HG03064 (cell line): ENCODE data around the gene RAPGEF1.
"Not testable (repeated sequence)": the region's sequence is repeated elsewhere in the genome, so short reads cannot be mapped to it uniquely, and the experiment has no call there.

Source experiments
- ATAC-seq: cut with Tn5 transposase; IDR thresholded peaks from one replicate; pipeline ENCODE4 v1.9.1; 2021; ENCODE audit warnings: low read depth; ENCODE audit not compliant: unreplicated experiment

Gene RAPGEF1

DNA sequence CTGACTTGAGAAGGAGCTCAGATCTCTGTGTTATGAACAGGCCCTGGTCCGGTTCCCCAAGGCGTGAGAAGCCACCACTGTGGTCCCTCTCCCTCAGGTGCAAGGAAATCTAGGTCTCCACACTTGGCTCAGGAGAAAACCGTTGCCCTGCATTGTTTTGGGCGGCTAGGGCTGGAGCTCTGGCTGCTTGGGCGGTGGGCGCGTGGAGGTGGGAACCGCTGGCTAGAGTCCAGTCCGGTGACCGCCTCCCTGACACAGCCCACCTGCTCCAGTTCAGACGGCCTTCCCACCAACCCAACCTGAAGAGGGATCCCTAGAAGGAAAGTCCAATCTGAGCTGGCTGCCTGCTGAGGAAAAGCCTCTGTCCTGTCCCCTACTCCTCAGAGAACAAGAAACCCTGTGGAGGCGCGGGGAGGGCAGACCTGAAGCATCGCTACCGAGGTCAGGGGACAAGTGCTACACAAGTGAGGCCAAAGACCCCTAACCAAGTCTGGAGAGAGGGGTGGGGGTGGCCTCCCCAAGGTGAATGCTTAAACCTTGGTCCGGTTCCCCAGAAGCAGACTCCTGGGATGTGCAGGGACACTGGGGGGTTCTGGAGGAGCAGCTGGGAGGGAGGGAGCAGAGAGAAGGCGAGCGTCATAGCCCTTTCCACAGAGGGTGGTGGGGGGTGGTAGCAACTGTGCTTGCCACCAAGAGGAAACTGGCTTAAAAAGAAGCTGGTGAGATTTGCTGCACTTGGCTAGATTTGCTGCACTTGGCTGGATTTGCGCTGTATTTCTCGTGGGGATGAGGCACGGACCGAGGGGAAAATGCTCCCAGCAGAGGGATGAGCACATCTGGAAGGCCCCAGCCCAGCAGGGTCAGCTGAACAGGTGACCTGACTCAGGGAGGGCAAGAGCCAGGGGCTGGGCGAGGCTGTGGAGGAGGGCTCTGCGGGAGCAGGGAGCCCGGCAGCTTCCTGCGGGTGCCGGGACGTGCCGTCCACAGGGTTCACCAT lies 65.2 kb downstream of the RAPGEF1 start:
- no peak for ATAC-seq

- no peak for ATAC-seq
These were observed 66.3 kb downstream of the RAPGEF1 start for GRCh38 chr9:131673531-131673930.

DNA sequence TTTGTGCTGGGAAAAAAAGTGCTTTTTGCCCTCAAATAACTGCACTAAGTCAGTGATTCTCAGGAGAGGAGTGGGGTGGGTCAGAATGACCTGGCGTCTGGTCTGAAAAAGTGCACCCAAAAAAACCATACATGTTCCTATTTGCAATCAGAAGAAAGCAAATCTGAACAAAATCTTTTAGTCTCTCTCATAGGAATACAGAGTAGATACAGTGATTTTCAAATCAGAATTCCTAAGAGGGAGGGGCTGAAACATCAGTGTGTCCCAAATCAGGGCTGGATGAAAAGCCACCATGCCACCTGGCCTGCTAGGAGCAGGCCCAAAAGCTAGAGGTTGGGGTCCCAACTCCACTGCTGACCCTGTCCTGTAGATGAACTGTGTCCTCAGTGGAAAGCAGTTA lies 66.8 kb downstream of the RAPGEF1 start:
- no peak for ATAC-seq

DNA sequence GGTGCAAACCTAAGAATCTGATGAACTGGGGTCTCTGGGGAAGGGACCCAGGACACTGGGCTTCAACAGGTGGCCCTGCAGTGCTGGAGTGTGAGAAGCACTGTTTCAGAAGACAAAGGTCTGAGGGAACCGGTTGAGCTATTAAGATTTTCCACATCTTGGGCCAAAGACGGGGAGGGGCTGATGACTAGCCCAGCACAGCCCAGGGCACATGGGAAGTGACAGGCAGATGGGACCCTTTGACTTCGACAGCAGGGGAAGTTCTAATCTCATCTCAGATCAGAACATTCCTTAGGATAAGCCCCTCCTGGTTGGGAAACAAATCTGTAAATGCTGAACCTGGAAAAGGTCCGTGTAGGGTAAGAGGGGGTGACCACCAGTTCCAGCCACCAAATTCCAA lies 67.4 kb downstream of the RAPGEF1 start:
- no peak for ATAC-seq

GRCh38 chr9:131671133-131671520 lies 68.7 kb downstream of the RAPGEF1 start:
- ATAC-seq: no peak

GRCh38 chr9:131670247-131671132 lies 69.4 kb downstream of the RAPGEF1 start:
- ATAC-seq: no peak

- no peak for ATAC-seq
These were observed 70.4 kb downstream of the RAPGEF1 start for GRCh38 chr9:131669269-131670157.

- ATAC-seq: peak; percentile 42
These were observed 71.2 kb downstream of the RAPGEF1 start for GRCh38 chr9:131668439-131669268.

GRCh38 chr9:131668057-131668438 lies 71.8 kb downstream of the RAPGEF1 start:
- ATAC-seq: no peak

DNA sequence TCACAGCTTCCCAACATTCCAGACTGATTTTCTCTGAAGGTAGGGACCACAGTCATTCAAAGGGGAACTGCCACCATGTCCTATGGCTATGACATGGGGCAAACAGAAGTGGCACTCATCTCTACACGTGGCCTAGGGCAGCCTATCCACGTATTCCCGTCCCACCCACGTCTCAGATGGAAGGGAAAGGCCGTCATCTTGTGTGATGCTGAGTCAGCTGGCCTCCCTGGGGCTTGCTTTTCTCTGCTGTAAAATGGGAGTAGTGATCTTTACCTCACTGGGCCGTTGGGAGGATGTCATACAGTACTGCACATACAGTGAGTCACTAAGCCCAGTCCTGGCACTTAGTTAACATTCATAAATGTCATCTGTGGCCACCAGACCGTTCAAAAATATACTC lies 72.3 kb downstream of the RAPGEF1 start:
- ATAC-seq: no peak

DNA sequence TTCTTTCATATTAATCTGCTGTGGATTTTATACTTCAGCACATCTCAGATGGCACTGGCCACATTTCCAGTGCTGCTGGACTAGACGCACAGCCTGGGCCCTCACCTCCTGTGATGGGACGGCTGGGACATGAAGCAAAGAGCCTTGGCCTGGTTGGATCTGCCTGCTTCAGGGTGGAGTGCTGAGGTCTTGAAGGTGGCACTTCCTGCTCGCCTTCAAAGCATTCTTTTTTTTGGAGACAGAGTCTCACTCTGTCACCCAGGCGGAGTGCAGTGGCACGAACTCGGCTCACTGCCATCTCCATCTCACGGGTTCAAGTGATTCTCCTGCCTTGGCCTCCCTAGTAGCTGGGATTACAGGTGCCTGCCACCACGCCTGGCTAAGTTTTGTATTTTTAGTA lies 73.1 kb downstream of the RAPGEF1 start:
- ATAC-seq: no peak

GRCh38 chr9:131666029-131666428 lies 73.8 kb downstream of the RAPGEF1 start:
- no peak for ATAC-seq

DNA sequence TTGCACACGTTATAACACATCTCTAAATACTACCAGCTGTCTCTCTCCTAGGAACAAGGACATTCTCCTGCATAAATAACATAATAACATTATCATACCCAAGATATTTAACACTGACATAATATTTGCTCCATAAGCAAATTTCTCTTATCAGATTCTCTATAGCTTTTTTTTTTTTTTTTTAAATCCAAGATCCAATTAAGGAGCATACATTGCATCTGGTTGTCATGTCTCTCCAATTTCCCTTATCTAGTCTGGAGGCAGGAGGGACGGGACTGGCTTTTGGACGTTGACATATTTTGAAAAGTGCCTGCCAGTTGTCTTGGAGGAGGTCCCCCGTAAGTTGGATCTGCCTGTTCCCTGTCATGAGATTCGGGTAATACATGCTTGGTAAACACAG lies 76.6 kb downstream of the RAPGEF1 start:
- no peak for ATAC-seq

GRCh38 chr9:131662289-131662621 lies 77.6 kb downstream of the RAPGEF1 start:
- ATAC-seq: not testable (repeated sequence)

DNA sequence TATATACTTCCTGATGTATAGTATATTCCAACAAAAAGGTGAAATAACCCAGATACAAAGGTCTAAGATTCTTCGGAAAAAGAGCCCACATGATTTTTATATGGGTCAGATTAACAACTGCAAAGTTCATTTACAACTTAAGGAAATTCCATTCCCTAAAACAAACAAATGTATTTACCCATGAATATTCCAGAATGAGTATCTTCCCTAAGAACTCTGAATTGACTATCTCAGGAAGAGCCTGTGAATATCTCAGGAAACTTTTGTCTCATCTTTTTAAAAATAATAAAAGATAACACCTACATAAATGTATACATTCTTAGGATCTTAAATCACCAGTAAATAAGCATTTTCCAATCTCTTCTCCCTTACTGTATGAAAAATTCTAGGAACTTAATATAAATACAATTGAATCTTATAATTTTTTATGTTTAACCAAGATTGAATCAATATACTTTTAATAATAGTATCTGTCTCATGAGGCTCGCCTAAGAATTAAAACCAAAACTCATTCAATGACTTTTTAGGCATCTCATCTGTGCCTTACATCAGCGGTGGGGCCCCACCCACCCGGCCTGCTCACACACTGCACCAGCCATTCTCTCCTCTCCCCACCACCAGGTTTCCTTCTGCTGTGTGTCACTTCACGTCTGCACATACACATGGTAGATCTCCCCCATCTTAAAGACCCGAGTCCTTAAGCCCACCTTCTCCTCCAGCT lies 78.1 kb downstream of the RAPGEF1 start:
- no peak for ATAC-seq

DNA sequence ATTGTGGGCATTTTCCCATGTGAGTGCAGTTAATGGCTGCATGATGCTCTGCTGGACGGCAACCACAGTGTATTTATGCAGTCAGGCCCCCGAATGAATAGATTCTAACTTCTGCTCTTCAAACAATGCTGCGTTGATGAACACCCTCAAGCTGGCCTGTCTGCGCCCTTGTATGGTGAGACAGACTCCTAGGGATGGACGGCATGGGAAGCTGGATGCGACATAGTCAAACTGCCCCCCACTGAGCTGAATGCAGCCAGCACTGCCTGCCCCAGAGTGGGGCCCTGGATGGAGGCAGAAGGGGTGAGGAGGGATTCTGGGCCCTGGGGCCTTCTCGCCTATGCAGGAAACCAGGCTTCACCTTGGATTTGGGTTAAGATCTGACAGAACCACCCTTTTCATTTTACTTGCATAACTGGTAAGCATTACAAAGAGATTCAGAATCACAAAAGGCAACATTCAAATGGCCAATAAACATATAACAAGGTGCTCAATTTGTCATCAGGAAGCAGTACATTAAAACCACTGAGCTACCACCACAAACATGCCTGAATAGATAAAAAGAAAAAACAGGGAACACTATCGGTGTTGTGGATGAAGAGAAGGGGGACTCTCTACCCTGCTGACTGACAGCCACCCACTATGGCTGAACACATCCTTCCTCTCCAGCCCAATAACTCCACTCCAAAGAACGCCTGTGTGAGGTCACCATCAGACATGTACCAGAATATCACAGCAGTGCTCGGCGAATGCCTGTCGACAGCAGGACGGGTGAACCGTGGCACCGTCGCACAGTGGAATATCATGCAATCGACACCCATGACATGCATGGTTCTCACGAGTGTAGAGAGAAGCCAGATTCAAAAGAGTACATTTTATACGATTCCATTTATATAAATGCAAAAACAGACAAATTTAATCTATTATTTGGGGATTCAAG lies 79.1 kb downstream of the RAPGEF1 start:
- no peak for ATAC-seq

DNA sequence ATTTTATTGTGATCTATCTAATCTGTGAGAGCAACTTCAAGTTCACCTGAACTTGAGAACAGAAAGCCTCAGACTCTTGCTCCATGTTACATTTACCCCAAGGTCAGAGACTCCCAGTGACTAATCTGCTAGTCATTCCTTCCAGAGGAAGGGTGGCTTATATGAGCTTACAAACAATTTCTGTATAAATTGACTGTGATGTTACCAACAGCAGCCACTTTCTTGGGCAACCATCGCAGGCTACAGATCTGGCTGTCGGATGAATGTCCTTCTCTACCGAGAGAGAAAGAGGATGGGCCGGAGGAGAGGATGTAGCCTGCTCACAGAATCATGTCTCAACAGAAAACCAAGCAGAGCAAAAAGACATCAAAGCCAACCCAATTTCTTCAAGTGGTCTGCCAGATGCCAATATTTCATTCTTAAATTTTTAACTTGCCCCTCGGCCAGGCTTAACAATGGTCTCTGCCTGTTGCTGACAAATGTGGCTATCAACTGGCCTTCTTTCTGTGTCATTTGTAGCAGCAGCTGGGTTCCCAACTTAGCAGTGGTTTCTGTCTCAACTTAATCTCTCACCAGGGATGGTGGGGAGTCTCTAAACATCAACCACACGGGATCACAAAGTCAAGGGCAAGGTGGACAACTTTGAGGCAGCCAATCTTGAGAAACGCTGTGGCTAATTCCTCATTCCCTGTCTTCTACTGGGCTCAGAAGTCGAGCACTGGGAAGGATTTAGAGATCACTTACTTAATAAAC lies 81.3 kb downstream of the RAPGEF1 start:
- ATAC-seq: no peak
